BJ (cell line): ENCODE data around the gene SLIT3. TPM values are rescaled to one million over a fixed set of nuclear protein-coding genes. Genes with fewer than 3 reads are reported as not detected.

ENCODE experiments used
- CTCF ChIA-PET: fragments of 350-600 bp; formaldehyde crosslinking; extraction: SDS; loops from one replicate; lab custom pipeline; 2021; ENCODE audit warnings: antibody characterized with exemption, inconsistent platforms; lab: Yijun Ruan, JAX
- POLR2A ChIA-PET: fragments of 300-600 bp; sonication (Branson Sonifier 250); formaldehyde crosslinking; extraction: SDS; loops from one replicate; lab custom pipeline; 2021; ENCODE audit warnings: antibody characterized with exemption; lab: Charles Lee
- DNase-seq: peaks from one replicate; pipeline ENCODE4 v3.0.0-alpha.2; 2011; ENCODE audit warnings: low read depth
- H3K27me3 ChIP-seq: 2 replicates; pipeline ENCODE4 v1.6.0; 2011; ENCODE audit warnings: low read length; ENCODE audit not compliant: control insufficient read depth, insufficient read depth
- H3K36me3 ChIP-seq: 2 replicates; pipeline ENCODE4 v1.5.1; 2011; ENCODE audit warnings: low read length; ENCODE audit not compliant: control insufficient read depth, insufficient read depth
- H3K4me3 ChIP-seq: 2 replicates; pipeline ENCODE4 v1.5.1; 2011; ENCODE audit warnings: low read depth, mild to moderate bottlenecking, control low read depth, low read length
- CTCF ChIP-seq: IDR thresholded peaks from 2 replicates; pipeline ENCODE4 v1.5.1; 2011; ENCODE audit warnings: low read depth, mild to moderate bottlenecking, control low read depth, inconsistent platforms, low read length, moderate library complexity; ENCODE audit not compliant: insufficient read depth
- polyA plus RNA-seq: library from polyadenylated mRNA; depleted of rRNA; stranded (reverse); fragments of >200 nt; gene quantifications from 2 replicates; pipeline ENCODE4 v1.2.3, GENCODE V29; 2011

SLIT3 gene
- polyA plus RNA-seq, 1 experiment = 26.8 TPM

- POLR2A ChIA-PET = no interaction called here
- Histone ChIP-seq H3K36me3 (peaks cover 2% of the 10 kb centered on the region; the same call in 1 of the 2 replicates), H3K4me3 (no peak overlapping the region), H3K27me3 (no peaks in the 10 kb centered on the region)
- CTCF ChIA-PET = interaction anchor here (1.2 to 1.4 kb wide), 2 partner anchors 33 to 34 kb away, joined by 3 read pairs; no protein-coding TSS in a partner anchor
- no peak for DNase-seq
- no peak for TF ChIP-seq CTCF
Observed at GRCh38 chr5:168713051-168713450, 587.9 kb downstream of the SLIT3 start.

GRCh38 chr5:168712280-168712924 lies 588.5 kb downstream of the SLIT3 start:
- TF ChIP-seq CTCF = no peak
- ChIA-PET POLR2A (no interaction called here), CTCF (interaction anchor here (1.4 kb wide), 1 partner anchor 34 kb away, joined by 3 read pairs; no protein-coding TSS in a partner anchor)
- peak; percentile 84 for DNase-seq
- Histone ChIP-seq H3K27me3 (no peaks in the 10 kb centered on the region), H3K4me3 (no peak overlapping the region), H3K36me3 (peaks cover 2% of the 10 kb centered on the region; the same call in 1 of the 2 replicates)

GRCh38 chr5:168710706-168711105 lies 590.2 kb downstream of the SLIT3 start:
- ChIA-PET POLR2A (no interaction called here), CTCF (interaction anchor here (0.6 kb wide), 1 partner anchor 835 kb away, joined by 3 read pairs; no protein-coding TSS in a partner anchor)
- TF ChIP-seq CTCF = no peak
- DNase-seq = no peak
- Histone ChIP-seq H3K4me3 (no peak overlapping the region), H3K36me3 (peaks cover 2% of the 10 kb centered on the region; the same call in 1 of the 2 replicates), H3K27me3 (no peaks in the 10 kb centered on the region)

GRCh38 chr5:168707716-168708695 lies 592.9 kb downstream of the SLIT3 start:
- no peak overlapping the region for H3K4me3 ChIP-seq
- CTCF ChIA-PET = interaction anchor here (1.1 to 1.2 kb wide), 2 partner anchors 282 to 873 kb away, joined by 3 read pairs; no protein-coding TSS in a partner anchor
- no peaks in the 10 kb centered on the region for H3K27me3 ChIP-seq
- no peak for TF ChIP-seq CTCF
- peaks cover 2% of the 10 kb centered on the region; the same call in 1 of the 2 replicates for H3K36me3 ChIP-seq
- POLR2A ChIA-PET = no interaction called here
- no peak for DNase-seq
